Activated T-cell treated with anti-CD3 and anti-CD28 coated beads, Interleukin-2, amount 50 U/mL, for 4 hours (primary cell): Measurements from ENCODE around the gene FSCN2. TPM values are rescaled to one million over a fixed set of nuclear protein-coding genes. Genes with fewer than 3 reads are reported as not detected.

Experiments
- ATAC-seq, 2 donors: fragments of 200-7000 bp; cut with Tn5 transposase; one replicate each; pipeline ENCODE4 v1.10.0; 2021
- DNase-seq: peaks from one replicate; pipeline ENCODE4 v3.0.0-alpha.2; 2020
- H3K27me3 Mint-ChIP-seq: one replicate; pipeline ENCODE4 v1.8.0; 2021; ENCODE audit warnings: low read depth, mixed read lengths
- H3K36me3 Mint-ChIP-seq: one replicate; pipeline ENCODE4 v1.8.0; 2022; ENCODE audit warnings: mixed read lengths; ENCODE audit not compliant: insufficient read depth
- H3K4me1 Mint-ChIP-seq: one replicate; pipeline ENCODE4 v1.8.0; 2021; ENCODE audit warnings: low read depth, mixed read lengths
- H3K4me3 Mint-ChIP-seq: one replicate; pipeline ENCODE4 v1.8.0; 2021; ENCODE audit warnings: mild to moderate bottlenecking, moderate library complexity, mixed read lengths
- H3K9me3 Mint-ChIP-seq: one replicate; pipeline ENCODE4 v1.8.0; 2021; ENCODE audit warnings: mixed read lengths
- total RNA-seq, 3 donors: library from RNA; stranded (reverse); gene quantifications; one replicate each; pipeline ENCODE4 v1.2.1, GENCODE V29; 2021

Gene FSCN2
- total RNA-seq, 3 donors from 2014 or later: 0.33 to 0.58 TPM; not detected in 1

DNA sequence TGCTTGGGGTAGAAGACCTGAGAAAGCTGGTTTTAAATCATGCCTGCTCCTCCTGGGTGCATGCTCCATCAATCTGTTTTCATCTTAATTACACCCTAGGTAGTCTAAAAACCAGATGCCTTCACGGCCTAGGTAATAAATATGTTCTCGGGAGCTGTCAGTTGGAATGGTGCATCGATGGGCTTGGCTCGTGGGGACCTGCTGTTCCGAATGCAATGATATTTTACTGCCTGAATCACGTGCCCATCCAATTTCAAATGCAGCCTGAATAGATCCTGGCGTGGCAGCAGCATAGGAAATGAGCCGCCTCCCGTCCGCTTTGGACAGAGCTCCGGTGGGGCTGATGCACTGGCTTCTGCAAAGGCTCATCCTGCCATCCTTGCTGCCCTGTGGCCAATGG lies 42.8 kb downstream of the FSCN2 start:
- Mint-ChIP-seq H3K4me1 (no peaks in the 10 kb centered on the region), H3K27me3 (no peaks in the 10 kb centered on the region), H3K36me3 (peaks cover 30% of the 10 kb centered on the region), H3K4me3 (no peak overlapping the region), H3K9me3 (no peaks in the 10 kb centered on the region)
- ATAC-seq (no peak), DNase-seq (no peak)

DNA sequence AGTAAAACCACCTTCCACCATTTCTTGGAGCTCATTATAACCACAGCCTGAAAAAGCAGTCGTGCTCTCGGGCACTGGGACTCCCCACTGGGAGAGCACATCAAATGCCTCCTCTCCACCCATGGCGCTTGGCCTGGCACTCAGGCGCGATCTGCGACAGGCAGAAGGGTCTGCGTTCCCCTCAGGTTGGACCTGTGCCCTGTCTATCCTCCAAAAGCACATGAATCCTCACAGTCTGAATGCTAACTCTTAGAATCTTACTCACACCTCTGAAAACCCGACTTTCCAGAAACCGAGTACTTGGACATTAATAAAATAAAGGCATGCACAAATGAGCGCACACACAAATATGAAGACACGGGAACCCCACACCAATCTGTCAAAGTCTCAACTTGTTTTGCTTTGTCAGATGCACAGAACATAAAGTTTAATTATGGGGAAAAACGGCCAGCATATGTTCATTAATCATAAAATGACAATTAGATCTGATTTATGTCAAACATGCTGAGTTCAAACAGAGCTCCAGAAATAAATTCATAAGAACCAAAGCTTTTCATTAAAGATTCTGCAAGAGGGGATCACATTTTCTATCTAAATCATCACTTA lies 44.5 kb downstream of the FSCN2 start:
- no peak overlapping the region for H3K4me3 Mint-ChIP-seq
- peaks cover 32% of the 10 kb centered on the region for H3K36me3 Mint-ChIP-seq
- DNase-seq: no peak
- H3K27me3 Mint-ChIP-seq: no peaks in the 10 kb centered on the region
- no peaks in the 10 kb centered on the region for H3K4me1 Mint-ChIP-seq
- no peak for ATAC-seq
- no peaks in the 10 kb centered on the region for H3K9me3 Mint-ChIP-seq

DNA sequence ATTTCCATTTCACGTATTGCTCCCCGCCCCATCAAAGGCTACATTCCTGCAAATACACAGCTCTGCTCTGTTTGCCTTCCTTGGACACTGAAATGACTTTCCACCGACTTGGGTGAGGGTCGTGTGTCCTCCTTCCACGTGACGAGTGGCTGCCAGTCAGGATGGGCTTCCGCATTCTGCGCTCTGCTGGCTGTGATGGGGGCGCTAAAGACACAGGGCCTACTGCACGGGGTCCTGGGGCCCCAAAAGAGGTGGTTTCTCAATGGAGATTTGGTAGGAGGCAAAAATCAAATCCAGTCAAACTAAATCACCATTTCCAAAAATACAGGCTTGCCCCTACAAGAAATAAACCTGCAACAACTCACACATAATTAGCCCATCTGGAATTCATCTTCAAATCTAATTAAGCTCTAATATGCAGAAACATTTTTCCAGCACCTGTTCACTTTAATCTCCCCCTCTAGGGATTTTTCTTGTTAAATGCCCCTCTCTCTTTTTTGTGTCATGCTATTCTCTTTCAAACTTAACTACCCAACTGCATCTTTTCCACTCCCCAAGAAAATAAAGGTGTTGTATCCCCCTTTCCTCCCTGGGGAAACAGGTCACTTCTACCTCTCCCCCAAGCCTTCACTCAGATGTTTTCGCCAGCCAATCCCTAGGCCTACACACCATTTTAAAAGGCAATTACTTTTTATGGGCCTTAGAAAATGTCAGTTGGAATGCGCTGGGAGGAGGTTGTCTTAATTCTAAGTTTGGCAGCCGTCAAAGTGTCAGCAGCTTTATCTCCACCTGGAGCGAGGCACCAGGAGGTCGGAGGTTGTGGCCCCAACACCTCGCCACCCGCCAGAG lies 45.8 kb downstream of the FSCN2 start:
- H3K36me3 Mint-ChIP-seq: peaks cover 33% of the 10 kb centered on the region
- peaks cover 4% of the 10 kb centered on the region for H3K4me1 Mint-ChIP-seq

DNA sequence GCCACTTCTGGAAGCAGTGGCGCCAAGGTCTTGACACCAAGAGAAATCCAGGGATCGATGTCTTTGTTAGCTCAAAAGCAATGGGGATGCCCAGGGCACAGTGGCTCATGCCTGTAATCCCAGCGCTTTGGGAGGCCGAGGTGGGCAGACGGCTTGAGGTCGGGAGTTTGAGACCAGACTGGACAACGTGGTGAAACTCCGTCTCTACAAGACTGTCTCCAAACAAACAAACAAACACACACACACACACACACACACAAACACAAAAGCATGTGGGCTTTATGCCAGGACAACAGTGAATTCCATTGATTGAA lies 46.4 kb downstream of the FSCN2 start:
- ATAC-seq (no peak), DNase-seq (no peak)
- no peaks in the 10 kb centered on the region for H3K9me3 Mint-ChIP-seq
- no peaks in the 10 kb centered on the region for H3K27me3 Mint-ChIP-seq
- H3K36me3 Mint-ChIP-seq: peaks cover 35% of the 10 kb centered on the region
- H3K4me1 Mint-ChIP-seq: peaks cover 7% of the 10 kb centered on the region
- H3K4me3 Mint-ChIP-seq: no peak overlapping the region

More for the DNA sequence above, 45.8 kb downstream of the FSCN2 start:
- DNase-seq (no peak), ATAC-seq (no peak)
- no peak overlapping the region for H3K4me3 Mint-ChIP-seq
- no peaks in the 10 kb centered on the region for H3K9me3 Mint-ChIP-seq
- H3K27me3 Mint-ChIP-seq: no peaks in the 10 kb centered on the region

GRCh38 chr17:81575836-81576235 lies 47.7 kb downstream of the FSCN2 start:
- no peak overlapping the region for H3K4me3 Mint-ChIP-seq
- peaks cover 12% of the 10 kb centered on the region for H3K4me1 Mint-ChIP-seq
- no peak for DNase-seq
- no peak for ATAC-seq
- no peaks in the 10 kb centered on the region for H3K27me3 Mint-ChIP-seq
- no peaks in the 10 kb centered on the region for H3K9me3 Mint-ChIP-seq
- H3K36me3 Mint-ChIP-seq: peaks cover 41% of the 10 kb centered on the region

- no peak for DNase-seq
- H3K4me1 Mint-ChIP-seq: peaks cover 12% of the 10 kb centered on the region
- ATAC-seq: no peak
- peaks cover 41% of the 10 kb centered on the region for H3K36me3 Mint-ChIP-seq
- no peaks in the 10 kb centered on the region for H3K9me3 Mint-ChIP-seq
- no peaks in the 10 kb centered on the region for H3K27me3 Mint-ChIP-seq
- H3K4me3 Mint-ChIP-seq: no peak overlapping the region
Measured at GRCh38 chr17:81576621-81577277, 48.6 kb downstream of the FSCN2 start.

DNA sequence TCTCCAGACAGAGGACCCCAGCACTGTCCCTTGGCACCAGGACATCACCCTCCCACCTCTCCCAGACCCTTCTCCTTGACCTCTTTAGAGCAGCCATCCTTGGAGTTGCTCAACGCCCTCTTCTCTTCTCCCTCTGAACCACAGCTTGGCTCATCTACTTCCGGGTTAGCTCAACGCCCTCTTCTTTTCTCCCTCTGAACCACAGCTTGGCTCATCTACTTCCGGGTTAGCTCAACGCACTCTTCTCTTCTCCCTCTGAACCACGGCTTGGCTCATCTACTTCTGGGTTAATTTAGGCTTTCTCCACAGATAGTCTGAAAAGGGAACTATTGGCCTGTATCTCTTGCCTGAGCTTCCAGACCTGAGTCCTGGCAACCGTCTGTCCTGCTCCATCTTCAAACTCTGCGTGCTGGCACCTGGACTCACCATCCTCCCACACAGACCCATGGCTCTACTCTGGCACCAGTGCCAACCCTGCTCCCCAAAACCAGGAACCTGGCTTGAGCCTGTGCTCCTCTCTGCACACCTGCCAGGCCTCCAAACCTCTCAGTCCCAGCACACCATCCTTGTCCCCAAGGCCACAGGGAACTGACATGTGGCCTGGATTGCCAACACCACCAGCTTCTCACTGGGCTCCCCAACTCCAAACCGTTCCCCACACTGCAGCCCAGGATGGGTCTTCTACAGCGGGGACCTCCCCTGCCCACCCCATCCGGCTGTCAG lies 49.3 kb downstream of the FSCN2 start:
- Mint-ChIP-seq H3K4me3 (no peak overlapping the region), H3K36me3 (peaks cover 41% of the 10 kb centered on the region), H3K27me3 (no peaks in the 10 kb centered on the region), H3K9me3 (no peaks in the 10 kb centered on the region), H3K4me1 (peaks cover 12% of the 10 kb centered on the region)
- ATAC-seq: no peak
- no peak for DNase-seq

DNA sequence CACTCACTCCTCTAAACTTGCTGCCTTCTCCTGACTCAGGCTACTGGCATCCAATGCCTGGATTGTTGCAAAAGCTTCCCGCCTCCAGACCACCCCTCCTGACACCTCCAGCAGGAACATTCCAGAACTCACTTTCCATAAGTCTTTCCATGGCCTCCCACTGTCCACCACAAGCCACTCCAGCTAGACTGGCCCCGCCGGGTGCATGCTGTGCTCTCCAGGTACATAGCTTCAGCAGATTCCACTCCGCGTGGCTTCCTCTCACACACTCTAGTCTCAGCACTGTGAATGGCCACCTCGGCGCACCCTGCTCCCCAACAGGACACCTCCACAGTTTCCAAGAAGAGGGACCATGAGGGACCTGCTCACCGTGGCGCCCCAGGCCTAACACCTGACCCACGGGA lies 49.9 kb downstream of the FSCN2 start:
- Mint-ChIP-seq H3K27me3 (no peaks in the 10 kb centered on the region), H3K36me3 (peaks cover 38% of the 10 kb centered on the region), H3K4me3 (no peak overlapping the region), H3K9me3 (no peaks in the 10 kb centered on the region), H3K4me1 (peaks cover 12% of the 10 kb centered on the region)
- DNase-seq: no peak
- ATAC-seq: no peak

DNA sequence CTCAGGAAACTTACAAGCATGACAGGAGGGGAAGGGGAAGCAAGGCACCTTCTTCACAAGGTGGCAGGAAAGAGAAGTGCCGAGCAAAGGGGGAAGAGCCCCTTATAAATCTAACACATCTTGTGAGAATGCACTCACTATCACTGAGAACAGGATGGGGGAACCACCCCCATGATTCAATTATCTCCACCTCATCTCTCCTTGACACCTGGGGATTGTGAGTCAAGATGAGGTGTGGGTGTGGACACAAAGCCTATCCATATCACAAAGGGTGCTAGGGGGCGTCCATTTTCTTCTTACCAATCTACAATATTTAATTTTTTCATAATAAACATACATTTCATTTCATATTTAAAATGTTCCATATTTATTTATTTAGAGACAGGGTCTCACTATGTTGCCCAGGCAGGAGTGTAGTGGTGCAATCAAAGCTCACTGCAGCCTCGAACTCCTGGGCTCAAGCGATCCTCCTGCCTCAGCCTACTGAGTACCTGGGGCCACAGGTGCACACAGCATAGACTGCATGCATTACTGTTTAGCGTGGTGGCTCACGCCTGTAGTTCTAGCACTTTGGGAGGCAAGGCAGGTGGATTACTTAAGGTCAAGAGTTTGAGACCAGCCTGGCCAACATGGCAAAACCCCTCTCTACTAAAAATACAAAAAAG lies 50.5 kb downstream of the FSCN2 start:
- peaks cover 12% of the 10 kb centered on the region for H3K4me1 Mint-ChIP-seq
- ATAC-seq (peak; percentile 91), DNase-seq (no peak)
- no peaks in the 10 kb centered on the region for H3K9me3 Mint-ChIP-seq
- no peaks in the 10 kb centered on the region for H3K27me3 Mint-ChIP-seq
- no peak overlapping the region for H3K4me3 Mint-ChIP-seq
- peaks cover 41% of the 10 kb centered on the region for H3K36me3 Mint-ChIP-seq

DNA sequence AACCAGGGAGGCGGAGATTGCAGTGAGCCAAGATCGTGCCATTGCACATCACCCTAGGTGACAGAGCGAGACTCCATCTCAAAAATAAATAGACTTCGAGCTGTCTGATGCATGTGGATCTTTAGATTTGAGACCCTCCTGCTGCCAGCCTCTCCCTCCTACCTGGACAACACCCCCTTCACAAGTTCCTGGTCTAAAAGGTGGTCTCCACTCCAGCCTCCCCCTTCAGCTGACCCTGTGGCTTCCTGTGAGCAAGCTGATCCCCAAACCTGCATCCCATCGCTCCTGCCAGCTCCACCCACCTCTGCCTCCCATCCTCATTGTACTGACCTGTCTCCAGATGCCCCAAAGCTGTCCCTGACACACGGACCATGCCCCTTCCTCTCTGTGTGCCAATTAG lies 51.1 kb downstream of the FSCN2 start:
- H3K9me3 Mint-ChIP-seq: no peaks in the 10 kb centered on the region

DNA sequence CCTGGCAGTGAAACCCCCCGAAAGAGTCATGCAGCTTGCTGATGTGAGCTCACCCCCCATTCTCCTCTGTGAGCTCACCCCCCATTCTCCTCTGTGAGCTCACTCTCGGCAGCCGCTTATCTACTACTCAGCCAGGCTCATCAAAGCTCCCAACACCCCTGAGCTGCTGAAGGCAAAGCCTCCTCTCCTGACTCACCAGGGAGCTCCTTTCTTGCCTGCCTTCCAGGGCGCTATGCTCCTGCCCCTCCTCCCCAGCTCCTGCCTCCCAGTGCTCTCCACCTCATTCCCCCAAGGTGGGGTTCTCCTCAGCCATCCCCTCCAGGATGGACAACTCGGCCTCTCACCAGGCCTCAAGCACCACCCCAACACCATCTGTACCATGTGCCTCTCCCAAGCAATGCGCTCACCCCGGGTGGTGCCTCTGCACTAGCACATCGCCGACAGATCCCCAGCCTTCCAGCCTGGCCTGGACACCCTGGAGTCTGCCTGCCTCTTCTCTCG lies 51.7 kb downstream of the FSCN2 start:
- Mint-ChIP-seq H3K9me3 (no peaks in the 10 kb centered on the region), H3K36me3 (peaks cover 45% of the 10 kb centered on the region), H3K4me3 (no peak overlapping the region), H3K4me1 (peaks cover 12% of the 10 kb centered on the region), H3K27me3 (no peaks in the 10 kb centered on the region)
- DNase-seq (no peak), ATAC-seq (no peak)

More for the DNA sequence above, 51.1 kb downstream of the FSCN2 start:
- DNase-seq: no peak
- H3K27me3 Mint-ChIP-seq: no peaks in the 10 kb centered on the region
- peaks cover 12% of the 10 kb centered on the region for H3K4me1 Mint-ChIP-seq
- H3K4me3 Mint-ChIP-seq: no peak overlapping the region
- ATAC-seq: no peak
- peaks cover 45% of the 10 kb centered on the region for H3K36me3 Mint-ChIP-seq

DNA sequence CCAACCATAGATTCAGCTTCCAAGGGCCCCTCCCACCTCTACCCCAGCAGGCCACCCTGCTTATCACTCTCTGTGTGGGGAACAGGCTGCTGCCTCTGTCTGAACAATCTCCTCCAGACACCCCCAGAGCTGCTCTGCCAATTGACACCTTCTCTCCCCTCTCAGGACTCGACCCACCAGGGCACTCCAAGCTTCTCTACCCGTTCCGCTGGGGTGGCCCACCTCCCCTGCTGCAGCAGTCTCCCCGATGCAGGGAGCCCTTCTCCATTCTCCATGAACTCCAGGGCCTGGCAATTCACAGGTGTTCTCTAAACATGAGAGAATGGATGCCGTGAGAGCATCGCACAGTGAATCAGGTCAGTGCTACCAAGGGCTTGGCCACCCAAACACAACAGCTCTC lies 52.3 kb downstream of the FSCN2 start:
- Mint-ChIP-seq H3K36me3 (peaks cover 45% of the 10 kb centered on the region), H3K4me3 (no peak overlapping the region), H3K9me3 (no peaks in the 10 kb centered on the region), H3K4me1 (peaks cover 12% of the 10 kb centered on the region), H3K27me3 (no peaks in the 10 kb centered on the region)
- ATAC-seq: no peak
- no peak for DNase-seq

- H3K36me3 Mint-ChIP-seq: peaks cover 39% of the 10 kb centered on the region
- ATAC-seq: no peak
- DNase-seq: no peak
Measured at GRCh38 chr17:81581758-81582157, 53.6 kb downstream of the FSCN2 start.

DNA sequence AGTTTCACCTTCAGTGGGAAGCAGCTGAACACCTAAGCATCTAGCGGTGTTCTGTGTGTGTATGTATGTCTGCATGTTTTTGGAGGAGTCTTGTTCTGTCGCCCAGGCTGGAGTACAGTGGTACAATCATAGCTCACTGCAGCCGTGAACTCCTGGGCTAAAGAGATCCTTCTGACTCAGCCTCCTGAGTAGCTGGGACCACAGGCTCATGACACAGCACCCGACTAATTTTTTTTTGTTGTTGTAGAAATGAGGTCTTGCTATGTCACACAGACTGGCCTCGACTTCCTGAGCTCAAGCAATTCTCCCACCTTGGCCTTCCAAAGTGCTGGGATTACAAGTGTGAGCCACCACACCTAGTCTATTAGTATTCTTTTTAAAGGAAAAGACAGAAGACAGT lies 54.2 kb downstream of the FSCN2 start:
- Mint-ChIP-seq H3K27me3 (no peaks in the 10 kb centered on the region), H3K4me3 (no peak overlapping the region), H3K36me3 (peaks cover 41% of the 10 kb centered on the region), H3K4me1 (peaks cover 12% of the 10 kb centered on the region), H3K9me3 (no peaks in the 10 kb centered on the region)
- DNase-seq (no peak), ATAC-seq (no peak)

More at GRCh38 chr17:81581758-81582157, 53.6 kb downstream of the FSCN2 start:
- Mint-ChIP-seq H3K9me3 (no peaks in the 10 kb centered on the region), H3K27me3 (no peaks in the 10 kb centered on the region), H3K4me1 (peaks cover 12% of the 10 kb centered on the region), H3K4me3 (no peak overlapping the region)
